H9 (cell line): ENCODE measurements around the gene GREB1L. TPM values are rescaled to one million over a fixed set of nuclear protein-coding genes. Genes with fewer than 3 reads are reported as not detected.

Source experiments
- DNase-seq: peaks from one replicate; pipeline ENCODE4 v3.0.0-alpha.2; 2017
- H2AFZ ChIP-seq: one replicate; pipeline ENCODE4 v1.6.1; 2013; ENCODE audit warnings: mild to moderate bottlenecking, low read length, control low read depth, moderate library complexity
- H2AK5ac ChIP-seq: 2 replicates; pipeline ENCODE4 v1.6.1; 2013; ENCODE audit warnings: low read length, control low read depth, mixed read lengths; ENCODE audit not compliant: insufficient read length
- H2BK120ac ChIP-seq: one replicate; pipeline ENCODE4 v1.6.1; 2013; ENCODE audit warnings: low read depth, mild to moderate bottlenecking, low read length, control low read depth, inconsistent platforms; ENCODE audit not compliant: poor library complexity, severe bottlenecking
- H2BK12ac ChIP-seq: 2 replicates; pipeline ENCODE4 v1.6.1; 2013; ENCODE audit warnings: low read length, control low read depth, mixed read lengths, low read depth; ENCODE audit not compliant: insufficient read length
- H2BK15ac ChIP-seq: 2 replicates; pipeline ENCODE4 v1.6.1; 2013; ENCODE audit warnings: low read depth, low read length, control low read depth
- H2BK20ac ChIP-seq: one replicate; pipeline ENCODE4 v1.6.1; 2013; ENCODE audit warnings: low read depth, mild to moderate bottlenecking, low read length, control low read depth, inconsistent platforms; ENCODE audit not compliant: poor library complexity, severe bottlenecking
- H2BK5ac ChIP-seq: 2 replicates; pipeline ENCODE4 v1.6.1; 2013; ENCODE audit warnings: low read length, control low read depth, mixed read lengths; ENCODE audit not compliant: insufficient read length
- H3K14ac ChIP-seq: 2 replicates; pipeline ENCODE4 v1.6.1; 2013; ENCODE audit warnings: low read length, control low read depth; ENCODE audit not compliant: insufficient read depth
- H3K18ac ChIP-seq: 2 replicates; pipeline ENCODE4 v1.6.1; 2013; ENCODE audit warnings: low read depth, mild to moderate bottlenecking, mixed read lengths, low read length, control low read depth; ENCODE audit not compliant: insufficient read length
- H3K23ac ChIP-seq: 2 replicates; pipeline ENCODE4 v1.6.1; 2013; ENCODE audit warnings: low read length, control low read depth, mixed read lengths, low read depth; ENCODE audit not compliant: insufficient read length
- H3K23me2 ChIP-seq: 2 replicates; pipeline ENCODE4 v1.6.1; 2013; ENCODE audit warnings: low read depth, mild to moderate bottlenecking, mixed read lengths, low read length, control low read depth; ENCODE audit not compliant: insufficient read length, poor library complexity, severe bottlenecking
- H3K27ac ChIP-seq: 2 replicates; pipeline ENCODE4 v1.5.1; 2013; ENCODE audit warnings: low read length, control low read depth, mixed read lengths, low read depth; ENCODE audit not compliant: insufficient read length
- H3K27me3 ChIP-seq: 2 replicates; pipeline ENCODE4 v1.6.1; 2013; ENCODE audit warnings: low read length, control low read depth, inconsistent platforms; ENCODE audit not compliant: insufficient read depth
- H3K4ac ChIP-seq: 2 replicates; pipeline ENCODE4 v1.6.1; 2013; ENCODE audit warnings: low read depth, mild to moderate bottlenecking, control low read depth, inconsistent platforms, low read length, moderate library complexity
- H3K4me1 ChIP-seq: 2 replicates; pipeline ENCODE4 v1.6.1; 2013; ENCODE audit warnings: low read length, control low read depth, inconsistent platforms; ENCODE audit not compliant: insufficient read depth
- H3K4me2 ChIP-seq: 2 replicates; pipeline ENCODE4 v1.6.1; 2013; ENCODE audit warnings: low read length, control low read depth, mixed read lengths; ENCODE audit not compliant: insufficient read length, insufficient read depth
- H3K56ac ChIP-seq: 2 replicates; pipeline ENCODE4 v1.6.1; 2013; ENCODE audit warnings: low read depth, mild to moderate bottlenecking, mixed read lengths, low read length, control low read depth; ENCODE audit not compliant: insufficient read length
- H3K79me1 ChIP-seq: 2 replicates; pipeline ENCODE4 v1.6.1; 2013; ENCODE audit warnings: low read depth, mild to moderate bottlenecking, moderate library complexity, low read length, control low read depth, inconsistent platforms; ENCODE audit not compliant: insufficient read depth, poor library complexity, severe bottlenecking
- H3K79me2 ChIP-seq: 2 replicates; pipeline ENCODE4 v1.6.1; 2013; ENCODE audit warnings: low read length, control low read depth, inconsistent platforms; ENCODE audit not compliant: insufficient read depth
- H3K9ac ChIP-seq: 2 replicates; pipeline ENCODE4 v1.6.1; 2013; ENCODE audit warnings: low read length, control low read depth, mixed read lengths; ENCODE audit not compliant: insufficient read length; ENCODE audit errors: extremely low read depth
- H3K9me3 ChIP-seq: one replicate; pipeline ENCODE4 v1.6.1; 2013; ENCODE audit warnings: low read depth, low read length, inconsistent platforms; ENCODE audit not compliant: control insufficient read depth
- H3T11ph ChIP-seq: one replicate; pipeline ENCODE4 v1.6.1; 2013; ENCODE audit warnings: mild to moderate bottlenecking, low read length, control low read depth, inconsistent platforms
- H4K20me1 ChIP-seq: one replicate; pipeline ENCODE4 v1.6.1; 2013; ENCODE audit not compliant: control insufficient read depth, insufficient read length, insufficient read depth
- H4K5ac ChIP-seq: 2 replicates; pipeline ENCODE4 v1.6.1; 2013; ENCODE audit warnings: low read depth, mild to moderate bottlenecking, mixed read lengths, low read length, control low read depth; ENCODE audit not compliant: insufficient read length
- H4K8ac ChIP-seq: replicated peaks from 2 replicates; pipeline ENCODE4 v1.6.1; 2013; ENCODE audit warnings: low read length, control low read depth, mixed read lengths, low read depth; ENCODE audit not compliant: insufficient read length
- H4K91ac ChIP-seq: 2 replicates; pipeline ENCODE4 v1.6.1; 2013; ENCODE audit warnings: low read depth, mild to moderate bottlenecking, moderate library complexity, mixed read lengths, low read length, control low read depth; ENCODE audit not compliant: insufficient read length
- H3K27ac Mint-ChIP-seq, 3 experiments: 2 replicates in 2 of 3; 3 replicates in 1 of 3; pipeline ENCODE4 v1.8.0; 2020 to 2021; ENCODE audit warnings: mixed read lengths in 3 of 3, mild to moderate bottlenecking in 1 of 3, moderate library complexity in 1 of 3
- H3K27me3 Mint-ChIP-seq: 2 replicates; pipeline ENCODE4 v1.8.0; 2021; ENCODE audit warnings: low read depth, mild to moderate bottlenecking, moderate library complexity, mixed read lengths
- H3K36me3 Mint-ChIP-seq, 3 experiments: 2 replicates in 2 of 3; 3 replicates in 1 of 3; pipeline ENCODE4 v1.8.0; 2020 to 2021; ENCODE audit warnings: low read depth in 3 of 3, mixed read lengths in 3 of 3; ENCODE audit not compliant: insufficient read depth in 1 of 3
- H3K4me1 Mint-ChIP-seq, 2 experiments: 2 replicates each; pipeline ENCODE4 v1.8.0; 2020; ENCODE audit warnings: mixed read lengths in 2 of 2
- H3K4me3 Mint-ChIP-seq, 2 experiments: 2 replicates in 1 of 2; 3 replicates in 1 of 2; pipeline ENCODE4 v1.8.0; 2020 to 2021; ENCODE audit warnings: mild to moderate bottlenecking in 2 of 2, mixed read lengths in 2 of 2, moderate library complexity in 1 of 2
- H3K9me3 Mint-ChIP-seq, 2 experiments: 2 replicates in 1 of 2; 3 replicates in 1 of 2; pipeline ENCODE4 v1.8.0; 2020; ENCODE audit warnings: mild to moderate bottlenecking in 2 of 2, mixed read lengths in 2 of 2, moderate library complexity in 1 of 2
- CTCF ChIP-seq: fragments of 200-600 bp; sonication (generic); conservative IDR thresholded peaks from 3 replicates; pipeline ENCODE4 v1.8.0; 2021; ENCODE audit warnings: antibody characterized with exemption, mild to moderate bottlenecking
- total RNA-seq: library from RNA; stranded (reverse); gene quantifications from 2 replicates; pipeline ENCODE4 v1.2.1, GENCODE V29; 2021

The GREB1L gene
- total RNA-seq, 1 experiment from 2014 or later, result 2.7 TPM

DNA sequence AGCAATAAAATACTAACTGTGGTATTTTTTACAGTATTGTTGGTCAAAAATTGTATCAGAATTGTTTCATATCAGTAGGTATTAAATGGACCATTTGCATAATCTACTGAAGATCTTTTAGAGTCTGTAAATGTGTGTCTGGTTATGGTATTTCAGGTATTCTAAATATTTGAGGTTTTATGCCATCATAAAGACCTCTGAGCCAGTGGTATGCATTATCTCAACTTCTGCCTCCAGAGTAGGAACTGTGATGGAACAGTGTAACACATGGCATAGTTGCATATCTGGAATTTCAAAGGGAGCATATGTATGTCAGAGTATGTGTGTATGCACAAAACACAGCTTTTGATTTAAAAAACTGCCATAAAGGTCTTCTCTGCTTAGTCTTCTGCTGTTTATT lies 15.4 kb downstream of the GREB1L start:
- Mint-ChIP-seq H3K9me3 (no peaks in the 10 kb centered on the region), H3K36me3 (no peaks in the 10 kb centered on the region), H3K4me3 (no peak overlapping the region), H3K4me1 (peaks cover 29 to 55% of the 10 kb centered on the region in 2 experiments), H3K27ac (0 out of 7 replicates have a peak overlapping the region, but pooled peaks of 1 of the 3 experiments have one; percentile 40), H3K27me3 (peaks cover 3% of the 10 kb centered on the region; the same call in 1 of the 2 replicates)
- Histone ChIP-seq H3K4me1 (no peaks in the 10 kb centered on the region), H3K27ac (no peak overlapping the region), H3K79me2 (no peaks in the 10 kb centered on the region), H4K5ac (no peak overlapping the region), H2BK5ac (no peak overlapping the region), H2AK5ac (no peak overlapping the region), H3K9ac (no peak overlapping the region), H3K23ac (no peak overlapping the region), H2BK15ac (no peak overlapping the region), H4K20me1 (no peaks in the 10 kb centered on the region), H4K8ac (no peak overlapping the region), H2BK12ac (no peak overlapping the region), H3K4me2 (no peak overlapping the region), H2BK120ac (no peak overlapping the region), H3K4ac (no peak overlapping the region), H3K79me1 (no peaks in the 10 kb centered on the region), H3K23me2 (no peaks in the 10 kb centered on the region), H3K9me3 (no peaks in the 10 kb centered on the region), H4K91ac (no peak overlapping the region), H3K56ac (no peak overlapping the region), H3K18ac (no peak overlapping the region), H2AFZ (no peak overlapping the region), H2BK20ac (no peak overlapping the region), H3K27me3 (no peaks in the 10 kb centered on the region), H3K14ac (no peak overlapping the region), H3T11ph (no peak overlapping the region)
- DNase-seq, result no peak
- TF ChIP-seq CTCF, result no peak
